BE2C (cell line): ENCODE measurements around the gene TASP1.
"Not testable (repeated sequence)": the region's sequence is repeated elsewhere in the genome, so short reads cannot be mapped to it uniquely, and the experiment has no call there.

ENCODE experiments used
- DNase-seq: peaks from one replicate; pipeline ENCODE4 v3.0.0-alpha.2; 2020
- H3K27me3 ChIP-seq: fragments of 250-450 bp; sonication (Bioruptor Pico); 2 replicates; pipeline ENCODE4 v1.5.1; 2020; ENCODE audit warnings: mild to moderate bottlenecking
- H3K36me3 ChIP-seq: fragments of 250-450 bp; sonication (Bioruptor Pico); 2 replicates; pipeline ENCODE4 v1.5.1; 2020; ENCODE audit warnings: mild to moderate bottlenecking
- H3K4me1 ChIP-seq: fragments of 250-450 bp; sonication (Bioruptor Pico); 2 replicates; pipeline ENCODE4 v1.5.1; 2020
- H3K4me3 ChIP-seq: 2 replicates; pipeline ENCODE4 v1.5.1; 2011; ENCODE audit warnings: low read depth, low read length
- H3K9me3 ChIP-seq: fragments of 250-450 bp; sonication (Bioruptor Pico); 2 replicates; pipeline ENCODE4 v1.5.1; 2020
- TF ChIP-seq, protein P1 (sequence below): IDR thresholded peaks from 2 replicates; pipeline ENCODE4 v1.5.1; 2012; ENCODE audit warnings: mild to moderate bottlenecking, low read depth, low read length

TASP1 gene

DNA sequence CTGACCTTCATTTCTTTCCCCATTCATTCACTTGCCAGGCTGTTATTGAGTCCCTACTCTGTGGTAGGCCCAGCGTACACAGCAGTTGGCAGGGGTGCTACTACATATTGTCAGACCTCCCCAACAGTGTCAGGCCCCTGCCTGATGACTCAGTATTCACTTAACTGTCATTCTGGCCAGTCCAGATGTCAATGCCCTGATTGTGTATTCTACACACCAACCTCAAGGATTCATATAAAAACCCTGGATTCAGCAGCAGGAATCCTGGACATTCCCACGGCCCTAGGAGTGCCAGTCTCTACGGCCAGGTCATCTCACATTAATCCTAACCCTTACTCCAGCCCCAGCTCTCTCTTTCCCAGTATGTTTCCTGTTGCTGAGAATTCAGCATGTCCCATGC, 151.5 kb downstream of the TASP1 start:
- Histone ChIP-seq H3K36me3 (no peaks in the 10 kb centered on the region; the same call in 1 of the 2 replicates), H3K4me3 (no peak overlapping the region)
- TF ChIP-seq, protein P1, sequence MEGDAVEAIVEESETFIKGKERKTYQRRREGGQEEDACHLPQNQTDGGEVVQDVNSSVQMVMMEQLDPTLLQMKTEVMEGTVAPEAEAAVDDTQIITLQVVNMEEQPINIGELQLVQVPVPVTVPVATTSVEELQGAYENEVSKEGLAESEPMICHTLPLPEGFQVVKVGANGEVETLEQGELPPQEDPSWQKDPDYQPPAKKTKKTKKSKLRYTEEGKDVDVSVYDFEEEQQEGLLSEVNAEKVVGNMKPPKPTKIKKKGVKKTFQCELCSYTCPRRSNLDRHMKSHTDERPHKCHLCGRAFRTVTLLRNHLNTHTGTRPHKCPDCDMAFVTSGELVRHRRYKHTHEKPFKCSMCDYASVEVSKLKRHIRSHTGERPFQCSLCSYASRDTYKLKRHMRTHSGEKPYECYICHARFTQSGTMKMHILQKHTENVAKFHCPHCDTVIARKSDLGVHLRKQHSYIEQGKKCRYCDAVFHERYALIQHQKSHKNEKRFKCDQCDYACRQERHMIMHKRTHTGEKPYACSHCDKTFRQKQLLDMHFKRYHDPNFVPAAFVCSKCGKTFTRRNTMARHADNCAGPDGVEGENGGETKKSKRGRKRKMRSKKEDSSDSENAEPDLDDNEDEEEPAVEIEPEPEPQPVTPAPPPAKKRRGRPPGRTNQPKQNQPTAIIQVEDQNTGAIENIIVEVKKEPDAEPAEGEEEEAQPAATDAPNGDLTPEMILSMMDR = no peak

DNA sequence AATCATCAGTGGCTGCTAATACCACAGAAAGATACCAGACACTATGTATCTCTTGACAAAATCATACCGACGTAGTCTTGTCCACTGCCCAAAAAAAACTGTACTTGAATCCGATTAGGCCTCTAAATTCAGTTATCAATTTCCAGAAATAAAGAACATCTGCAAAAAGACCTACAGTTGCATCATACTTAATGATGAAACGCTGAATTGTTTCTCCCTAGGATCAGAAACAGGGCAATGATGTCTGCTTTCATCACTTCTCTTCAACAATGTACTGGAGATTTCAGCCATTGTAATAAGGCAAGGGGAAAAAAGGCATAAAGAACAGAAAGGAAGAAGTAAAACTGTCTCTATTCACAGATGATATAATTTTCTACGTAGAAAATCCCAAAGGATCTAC, 152.0 kb downstream of the TASP1 start:
- TF ChIP-seq, protein P1 = no peak
- no peaks in the 10 kb centered on the region; the same call in 1 of the 2 replicates for H3K9me3 ChIP-seq
- no peak overlapping the region for H3K4me3 ChIP-seq
- H3K27me3 ChIP-seq = no peaks in the 10 kb centered on the region
- no peak for DNase-seq
- no peaks in the 10 kb centered on the region; the same call in 1 of the 2 replicates for H3K36me3 ChIP-seq
- H3K4me1 ChIP-seq = no peaks in the 10 kb centered on the region

More for the DNA sequence above, 151.5 kb downstream of the TASP1 start:
- H3K9me3 ChIP-seq = no peaks in the 10 kb centered on the region; the same call in 1 of the 2 replicates
- DNase-seq = no peak
- no peaks in the 10 kb centered on the region for H3K27me3 ChIP-seq
- H3K4me1 ChIP-seq = no peaks in the 10 kb centered on the region

DNA sequence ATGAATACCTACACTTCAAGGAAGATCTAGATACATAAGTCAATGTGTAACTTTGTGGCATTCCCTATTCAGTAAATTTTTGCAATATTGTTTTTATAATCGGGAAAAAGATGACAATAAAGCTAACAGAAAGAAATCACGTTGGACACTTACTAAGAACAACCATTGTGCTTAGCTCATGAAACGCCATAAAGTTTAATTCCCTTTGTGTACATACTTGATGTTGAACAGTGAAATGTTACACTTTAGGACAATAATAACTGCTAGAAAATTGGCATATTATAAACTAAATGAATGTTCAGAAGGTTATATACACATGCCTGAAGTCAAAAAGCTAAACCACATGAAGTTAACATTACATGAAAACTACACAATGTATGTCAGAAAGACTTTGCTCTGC, 153.2 kb downstream of the TASP1 start:
- H3K9me3 ChIP-seq = no peaks in the 10 kb centered on the region; the same call in none of the 2 replicates
- H3K4me3 ChIP-seq = no peak overlapping the region
- no peak for DNase-seq
- H3K36me3 ChIP-seq = peaks cover 6% of the 10 kb centered on the region
- TF ChIP-seq, protein P1 = no peak
- H3K4me1 ChIP-seq = no peaks in the 10 kb centered on the region
- H3K27me3 ChIP-seq = no peaks in the 10 kb centered on the region

- not testable (repeated sequence) for H3K4me3 ChIP-seq, H3K27me3 ChIP-seq, H3K36me3 ChIP-seq, H3K9me3 ChIP-seq, H3K4me1 ChIP-seq, DNase-seq
Measured at GRCh38 chr20:13485019-13485418, 153.7 kb downstream of the TASP1 start.

DNA sequence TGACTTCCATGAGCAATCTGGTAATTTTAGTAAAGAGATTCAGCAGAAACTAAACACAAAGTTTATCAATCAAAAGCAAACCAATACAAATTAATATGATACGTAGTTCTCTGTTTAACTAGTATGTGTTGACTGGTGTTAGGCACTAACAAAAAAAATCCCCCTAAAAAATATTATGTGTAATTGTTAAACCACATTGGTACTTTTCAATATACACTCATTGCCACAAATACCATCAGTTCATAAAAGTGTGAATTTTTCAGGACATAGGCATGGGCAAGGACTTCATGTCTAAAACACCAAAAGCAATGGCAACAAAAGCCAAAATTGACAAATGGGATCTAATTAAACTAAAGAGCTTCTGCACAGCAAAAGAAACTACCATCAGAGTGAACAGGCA, 155.3 kb downstream of the TASP1 start:
- H3K27me3 ChIP-seq, H3K36me3 ChIP-seq, H3K4me3 ChIP-seq, DNase-seq, H3K4me1 ChIP-seq, H3K9me3 ChIP-seq: not testable (repeated sequence)

DNA sequence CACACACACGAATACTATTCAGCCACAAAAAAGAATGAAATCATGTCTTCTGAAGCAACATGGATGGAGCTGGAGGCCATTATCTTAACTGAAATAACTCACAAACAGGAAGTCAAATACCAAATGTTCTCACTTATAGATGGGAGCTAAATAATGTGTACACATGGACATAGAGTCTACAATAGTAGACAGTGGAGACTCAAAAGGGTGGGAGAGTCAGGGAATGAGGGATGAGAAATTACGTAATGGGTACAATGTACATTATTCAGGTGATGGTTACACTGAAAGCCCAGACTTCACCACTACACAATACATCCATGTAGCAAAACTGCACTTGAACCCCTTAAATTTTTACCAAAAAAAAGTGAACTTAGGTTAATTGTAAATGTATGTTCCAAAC, 160.4 kb downstream of the TASP1 start:
- peaks cover 6% of the 10 kb centered on the region for H3K36me3 ChIP-seq
- H3K4me1 ChIP-seq = no peaks in the 10 kb centered on the region
- DNase-seq = no peak
- no peaks in the 10 kb centered on the region for H3K27me3 ChIP-seq
- TF ChIP-seq, protein P1 = no peak
- H3K9me3 ChIP-seq = no peaks in the 10 kb centered on the region; the same call in 1 of the 2 replicates
- H3K4me3 ChIP-seq = no peak overlapping the region

GRCh38 chr20:13474467-13474866, 164.3 kb downstream of the TASP1 start:
- no peaks in the 10 kb centered on the region for H3K36me3 ChIP-seq
- DNase-seq = no peak
- H3K4me3 ChIP-seq = no peak overlapping the region
- no peaks in the 10 kb centered on the region for H3K4me1 ChIP-seq
- TF ChIP-seq, protein P1 = no peak
- H3K9me3 ChIP-seq = no peaks in the 10 kb centered on the region
- no peaks in the 10 kb centered on the region for H3K27me3 ChIP-seq
